ENCODE measurements around the gene JUND.

The JUND gene

DNA sequence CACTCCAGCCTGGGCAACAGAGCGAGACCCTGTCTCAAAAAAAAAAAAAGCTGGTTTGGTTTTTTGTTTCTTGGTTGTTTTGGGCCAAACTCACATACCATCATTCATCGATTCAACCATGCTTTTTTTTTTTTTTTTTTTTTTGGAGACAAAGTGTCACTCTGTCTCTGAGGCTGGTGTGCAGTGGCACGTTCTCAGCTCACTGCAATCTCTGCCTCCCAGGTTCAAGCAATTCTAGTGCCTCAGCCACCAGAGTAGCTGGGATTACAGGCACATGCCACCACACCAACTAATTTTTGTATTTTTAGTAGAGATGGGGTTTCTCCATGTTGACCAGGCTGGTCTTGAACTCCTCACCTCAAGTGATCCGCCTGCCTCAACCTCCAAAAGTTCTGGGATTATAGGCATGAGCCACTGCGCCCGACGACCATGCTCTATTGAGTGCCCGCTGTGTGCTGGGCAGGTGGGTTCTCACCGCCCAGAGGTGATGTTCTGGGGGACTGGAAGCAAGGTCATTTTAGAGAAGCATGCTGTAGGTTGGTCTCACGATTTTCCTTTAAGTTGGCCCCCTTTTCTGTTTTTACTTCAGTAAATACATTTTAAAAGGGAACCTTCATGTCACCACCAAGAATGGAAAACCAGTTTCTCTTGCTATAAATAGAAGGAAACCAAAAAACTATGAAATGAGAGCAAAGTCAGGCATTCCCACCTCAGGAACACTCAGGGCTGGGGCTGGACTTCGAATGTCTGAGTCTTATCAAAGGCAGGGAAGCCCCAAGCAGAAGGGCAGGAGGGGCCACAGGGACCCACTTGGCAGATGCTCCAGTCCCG lies 8.3 kb upstream of the JUND start:
- DNase-seq (ENCODE audit: low read depth): peak; percentile 43
- TF ChIP-seq, protein P1, sequence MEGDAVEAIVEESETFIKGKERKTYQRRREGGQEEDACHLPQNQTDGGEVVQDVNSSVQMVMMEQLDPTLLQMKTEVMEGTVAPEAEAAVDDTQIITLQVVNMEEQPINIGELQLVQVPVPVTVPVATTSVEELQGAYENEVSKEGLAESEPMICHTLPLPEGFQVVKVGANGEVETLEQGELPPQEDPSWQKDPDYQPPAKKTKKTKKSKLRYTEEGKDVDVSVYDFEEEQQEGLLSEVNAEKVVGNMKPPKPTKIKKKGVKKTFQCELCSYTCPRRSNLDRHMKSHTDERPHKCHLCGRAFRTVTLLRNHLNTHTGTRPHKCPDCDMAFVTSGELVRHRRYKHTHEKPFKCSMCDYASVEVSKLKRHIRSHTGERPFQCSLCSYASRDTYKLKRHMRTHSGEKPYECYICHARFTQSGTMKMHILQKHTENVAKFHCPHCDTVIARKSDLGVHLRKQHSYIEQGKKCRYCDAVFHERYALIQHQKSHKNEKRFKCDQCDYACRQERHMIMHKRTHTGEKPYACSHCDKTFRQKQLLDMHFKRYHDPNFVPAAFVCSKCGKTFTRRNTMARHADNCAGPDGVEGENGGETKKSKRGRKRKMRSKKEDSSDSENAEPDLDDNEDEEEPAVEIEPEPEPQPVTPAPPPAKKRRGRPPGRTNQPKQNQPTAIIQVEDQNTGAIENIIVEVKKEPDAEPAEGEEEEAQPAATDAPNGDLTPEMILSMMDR (conservative IDR thresholded peaks at IDR 0.05; ENCODE audit: low read depth, low read length): no peak
- H3K4me3 ChIP-seq (ENCODE audit: low read depth, low read length): no peak overlapping the region

DNA sequence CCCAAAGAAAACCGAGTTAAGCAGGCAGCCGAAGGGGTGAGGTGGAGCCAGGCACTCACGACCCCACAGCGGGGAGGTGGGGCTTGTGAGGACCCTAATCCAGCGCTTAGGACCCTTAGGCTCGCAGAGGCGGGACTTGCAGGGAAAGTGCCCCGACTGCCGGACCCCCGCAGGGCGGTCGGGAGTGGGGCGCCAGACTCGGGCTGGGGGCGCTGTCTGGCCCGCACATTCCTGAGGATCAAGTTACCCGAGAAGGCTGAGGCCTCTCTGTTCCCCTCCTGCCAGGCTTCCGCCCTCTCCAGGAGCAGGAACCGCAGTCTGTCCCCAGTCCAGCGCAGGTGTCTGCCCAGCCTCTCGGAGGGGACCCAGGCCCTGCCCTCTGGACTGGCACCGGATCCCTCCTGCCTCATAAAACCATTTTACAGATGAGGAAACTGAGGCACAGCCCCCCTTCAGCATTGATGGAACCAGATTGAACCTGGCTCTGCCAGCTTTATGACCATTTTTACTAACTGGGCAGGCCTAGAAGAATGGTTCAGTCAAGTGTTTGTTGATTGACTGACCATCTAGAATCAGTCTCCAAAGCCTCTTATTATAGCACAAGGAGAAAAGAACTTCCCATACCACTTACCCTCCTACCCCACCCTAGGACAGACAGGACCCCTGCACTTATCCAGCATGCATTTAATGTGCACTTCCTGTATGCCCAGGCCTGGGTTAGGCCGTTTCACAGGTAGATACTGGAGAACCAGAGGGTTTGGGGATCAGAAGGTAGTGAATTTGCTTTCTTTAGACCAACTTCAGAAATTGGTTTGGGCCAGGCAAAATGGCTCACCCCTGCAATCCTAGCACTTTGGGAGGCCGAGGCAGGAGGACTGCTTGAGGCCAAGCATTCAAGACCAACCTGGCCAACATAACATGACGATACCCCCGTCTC lies 6.7 kb upstream of the JUND start:
- peak; percentile 78 for DNase-seq (ENCODE audit: low read depth)
- TF ChIP-seq, protein P1 (conservative IDR thresholded peaks at IDR 0.05; ENCODE audit: low read depth, low read length): peak; percentile 39
- H3K4me3 ChIP-seq (ENCODE audit: low read depth, low read length): peak overlapping the region; percentile 30

DNA sequence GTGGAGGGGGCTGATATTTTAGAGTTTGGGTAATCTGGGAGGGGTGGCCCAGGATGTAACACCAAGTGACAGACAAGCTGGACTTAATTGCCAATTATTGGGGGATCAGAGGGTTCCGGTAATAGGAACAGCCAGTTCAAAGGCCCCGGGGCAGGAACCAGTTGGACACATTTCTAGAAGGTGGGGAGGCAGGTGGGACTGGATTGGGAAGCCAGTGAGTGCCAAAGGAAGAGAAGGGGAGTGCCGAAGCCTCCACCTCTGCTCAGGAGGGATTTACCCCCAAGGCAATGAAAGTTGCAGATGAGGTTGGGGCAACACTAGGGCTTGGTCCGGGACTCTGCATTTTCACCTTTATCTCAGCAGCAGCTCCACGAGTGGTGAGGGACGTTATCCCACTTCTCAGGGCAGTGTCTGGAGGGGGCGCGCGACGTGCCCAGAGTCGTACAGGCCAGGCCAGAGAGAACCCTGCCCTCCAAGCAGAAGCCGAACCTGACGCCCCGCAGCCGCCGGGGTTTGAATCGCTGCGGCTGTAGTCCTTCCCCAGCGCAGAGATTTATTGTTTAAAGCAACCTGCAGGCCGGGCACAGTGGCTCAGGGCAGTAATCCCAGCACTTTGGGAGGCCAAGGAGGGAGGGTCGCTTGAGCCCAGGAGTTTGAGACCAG lies 5.7 kb upstream of the JUND start:
- no peak for DNase-seq (ENCODE audit: low read depth)
- TF ChIP-seq, protein P1 (conservative IDR thresholded peaks at IDR 0.05; ENCODE audit: low read depth, low read length): no peak
- no peak overlapping the region for H3K4me3 ChIP-seq (ENCODE audit: low read depth, low read length)

DNA sequence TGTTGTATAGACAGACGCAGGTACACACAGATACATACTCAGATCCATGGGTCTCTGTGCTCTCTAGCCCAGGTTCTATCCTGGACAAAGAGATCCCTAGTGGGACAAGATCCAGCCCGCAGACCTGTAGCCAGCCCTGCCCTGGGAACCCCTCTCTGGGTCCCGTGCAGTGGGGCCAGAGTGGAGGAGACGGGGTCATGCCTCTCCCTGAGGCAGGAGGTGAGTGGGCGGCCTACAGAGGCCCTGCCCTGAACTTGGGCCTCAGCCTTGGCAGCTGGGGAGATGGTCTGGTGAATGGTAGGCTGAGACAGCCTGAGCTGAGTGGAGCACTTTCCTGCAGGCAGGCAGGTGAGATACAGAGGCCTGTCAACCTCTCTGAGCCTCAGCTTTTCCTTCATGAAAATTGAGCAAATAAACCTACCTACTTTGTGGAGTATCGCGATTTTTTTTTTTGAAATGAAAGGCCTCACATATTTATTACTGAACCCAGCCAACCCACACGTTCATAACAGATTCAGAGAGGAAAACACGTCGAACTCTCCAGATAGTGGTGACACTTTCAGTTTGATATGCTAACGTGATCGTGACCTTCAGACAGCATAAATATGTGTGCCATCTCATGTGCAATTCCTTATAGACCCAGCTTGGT lies 3.4 kb upstream of the JUND start:
- H3K4me3 ChIP-seq (ENCODE audit: low read depth, low read length): no peak overlapping the region
- DNase-seq (ENCODE audit: low read depth): no peak
- TF ChIP-seq, protein P1 (conservative IDR thresholded peaks at IDR 0.05; ENCODE audit: low read depth, low read length): no peak

DNA sequence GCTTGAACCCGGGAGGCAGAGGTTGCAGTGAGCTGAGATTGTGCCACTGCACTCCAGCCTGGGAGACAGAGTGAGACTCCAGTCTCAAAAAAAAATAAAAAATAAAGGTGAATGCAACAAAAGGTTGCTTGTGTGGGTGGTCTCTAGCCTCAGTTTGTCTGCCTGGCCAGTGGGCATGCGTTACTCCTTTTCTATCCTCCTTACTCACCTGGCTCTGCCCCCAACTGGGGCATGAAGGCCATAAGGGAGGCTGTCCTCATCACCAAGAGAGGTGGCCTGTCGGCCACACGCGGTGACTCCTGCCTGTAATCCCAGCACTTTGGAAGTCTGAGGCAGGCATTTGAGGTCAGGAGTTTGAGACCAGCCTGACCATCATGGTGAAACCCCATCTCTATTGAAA lies 1.9 kb upstream of the JUND start:
- TF ChIP-seq, protein P1 (conservative IDR thresholded peaks at IDR 0.05; ENCODE audit: low read depth, low read length): no peak
- DNase-seq (ENCODE audit: low read depth): no peak
- no peak overlapping the region for H3K4me3 ChIP-seq (ENCODE audit: low read depth, low read length)

DNA sequence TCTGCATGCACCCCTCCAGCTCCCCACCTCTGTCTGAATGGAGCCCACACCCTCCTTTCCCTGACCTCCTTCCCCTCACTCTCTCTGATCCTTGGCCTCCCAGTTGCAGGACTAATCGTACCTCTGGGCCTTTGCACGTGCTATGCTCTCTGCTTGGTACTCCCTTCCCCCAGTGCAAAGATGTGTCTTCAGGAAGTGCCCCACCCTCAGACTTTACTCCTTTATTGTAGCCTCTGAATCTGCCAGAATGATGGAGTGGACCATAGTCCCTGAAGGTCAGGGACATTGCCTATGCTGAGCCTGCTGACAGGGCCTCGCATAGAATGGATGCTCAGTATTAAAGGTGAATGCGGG lies 1.3 kb upstream of the JUND start:
- TF ChIP-seq, protein P1 (conservative IDR thresholded peaks at IDR 0.05; ENCODE audit: low read depth, low read length): no peak
- H3K4me3 ChIP-seq (ENCODE audit: low read depth, low read length): peak overlapping the region; percentile 53
- no peak for DNase-seq (ENCODE audit: low read depth)
